Stimulated activated memory B cell treated with anti-CD40 and anti-IgM and Interleukin-4, amounts not matched to agents 10 μg/mL and 1 μg/mL and 100 μg/mL, for 72 hours (primary cell): ENCODE results near the gene HDAC11.

ENCODE experiments used
- ATAC-seq: fragments of 150-1000 bp; cut with Tn5 transposase; 2 replicates; pipeline ENCODE4 v1.10.0; 2021
- H3K27ac Mint-ChIP-seq: one replicate; pipeline ENCODE4 v1.8.0; 2022; ENCODE audit warnings: mild to moderate bottlenecking, mixed read lengths
- H3K27me3 Mint-ChIP-seq: one replicate; pipeline ENCODE4 v1.8.0; 2022; ENCODE audit warnings: mixed read lengths
- H3K36me3 Mint-ChIP-seq: one replicate; pipeline ENCODE4 v1.8.0; 2022; ENCODE audit warnings: mixed read lengths
- H3K4me1 Mint-ChIP-seq: one replicate; pipeline ENCODE4 v1.8.0; 2022; ENCODE audit warnings: mixed read lengths
- H3K4me3 Mint-ChIP-seq: one replicate; pipeline ENCODE4 v1.8.0; 2022; ENCODE audit warnings: mild to moderate bottlenecking, moderate library complexity, mixed read lengths
- H3K9me3 Mint-ChIP-seq: one replicate; pipeline ENCODE4 v1.8.0; 2022; ENCODE audit warnings: mixed read lengths

HDAC11 gene

DNA sequence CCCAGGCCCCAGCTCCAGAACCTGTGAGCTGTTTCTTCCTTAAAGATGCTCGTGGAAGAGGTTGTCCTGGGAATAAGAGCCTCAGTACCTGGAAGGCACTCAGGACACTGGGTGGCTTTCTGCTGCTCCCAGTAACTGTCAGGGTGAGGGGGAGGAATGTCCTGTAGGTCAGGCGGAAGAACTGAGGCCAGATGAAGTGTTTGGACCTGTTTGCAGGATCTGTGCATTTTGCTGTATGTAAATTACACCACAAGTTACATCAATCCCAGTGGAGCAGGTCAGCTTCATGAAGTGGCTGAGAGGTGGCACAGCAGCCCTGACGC, 27.1 kb downstream of the HDAC11 start:
- H3K27me3 Mint-ChIP-seq, result peaks cover 10% of the 10 kb centered on the region
- H3K27ac Mint-ChIP-seq, result no peak overlapping the region
- no peak overlapping the region for H3K4me3 Mint-ChIP-seq
- no peak for ATAC-seq
- no peaks in the 10 kb centered on the region for H3K9me3 Mint-ChIP-seq
- no peaks in the 10 kb centered on the region for H3K4me1 Mint-ChIP-seq
- no peaks in the 10 kb centered on the region for H3K36me3 Mint-ChIP-seq

DNA sequence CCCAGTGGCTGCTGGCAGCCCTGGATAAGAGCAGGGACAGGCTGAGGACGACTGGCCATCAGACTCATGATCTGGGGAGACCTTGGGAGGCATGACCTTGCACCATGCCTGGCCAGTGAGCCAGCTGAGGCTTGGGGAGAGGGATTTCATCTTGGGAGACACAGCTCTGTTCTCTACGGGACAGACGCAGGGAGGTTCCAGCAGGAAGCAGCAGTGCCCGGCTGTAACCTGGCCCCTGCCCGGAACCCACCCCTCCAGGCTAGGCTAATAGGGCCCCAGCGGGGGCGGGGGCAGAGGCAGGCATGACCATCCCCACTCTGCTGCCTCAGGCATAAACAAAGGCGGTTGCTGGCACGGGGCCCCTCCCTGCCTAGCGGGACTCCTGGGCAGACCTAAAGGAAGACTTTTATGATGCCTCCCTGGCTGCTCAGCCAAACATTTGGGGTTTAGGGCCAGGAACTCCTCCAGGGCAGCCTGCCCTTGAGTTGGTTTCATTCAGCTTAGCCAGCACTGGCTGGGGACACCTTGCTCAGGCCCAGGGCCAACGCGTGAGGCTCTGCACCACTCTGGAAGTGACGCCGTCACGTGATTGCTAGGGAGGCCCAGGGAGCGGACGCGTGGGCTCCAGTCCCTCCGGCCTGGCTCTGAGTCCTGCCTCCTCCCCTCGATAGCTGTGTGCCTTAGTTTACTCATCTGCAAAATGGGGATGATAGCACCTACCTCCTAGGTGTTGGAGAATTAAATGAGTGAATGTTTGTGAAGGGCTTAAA, 27.6 kb downstream of the HDAC11 start:
- Mint-ChIP-seq H3K4me3 (no peak overlapping the region), H3K27ac (no peak overlapping the region), H3K9me3 (no peaks in the 10 kb centered on the region), H3K27me3 (peaks cover 12% of the 10 kb centered on the region), H3K4me1 (no peaks in the 10 kb centered on the region), H3K36me3 (no peaks in the 10 kb centered on the region)
- no peak for ATAC-seq

GRCh38 chr3:13508496-13508895, 28.4 kb downstream of the HDAC11 start:
- Mint-ChIP-seq H3K9me3 (no peaks in the 10 kb centered on the region), H3K36me3 (no peaks in the 10 kb centered on the region), H3K27ac (no peak overlapping the region), H3K27me3 (peaks cover 12% of the 10 kb centered on the region), H3K4me1 (no peaks in the 10 kb centered on the region), H3K4me3 (no peak overlapping the region)
- ATAC-seq, result no peak

- peaks cover 12% of the 10 kb centered on the region for H3K27me3 Mint-ChIP-seq
- no peak overlapping the region for H3K27ac Mint-ChIP-seq
- no peak for ATAC-seq
- H3K4me1 Mint-ChIP-seq, result no peaks in the 10 kb centered on the region
- H3K4me3 Mint-ChIP-seq, result no peak overlapping the region
- no peaks in the 10 kb centered on the region for H3K36me3 Mint-ChIP-seq
- H3K9me3 Mint-ChIP-seq, result no peaks in the 10 kb centered on the region
Measured at GRCh38 chr3:13509059-13509815, 29.1 kb downstream of the HDAC11 start.

DNA sequence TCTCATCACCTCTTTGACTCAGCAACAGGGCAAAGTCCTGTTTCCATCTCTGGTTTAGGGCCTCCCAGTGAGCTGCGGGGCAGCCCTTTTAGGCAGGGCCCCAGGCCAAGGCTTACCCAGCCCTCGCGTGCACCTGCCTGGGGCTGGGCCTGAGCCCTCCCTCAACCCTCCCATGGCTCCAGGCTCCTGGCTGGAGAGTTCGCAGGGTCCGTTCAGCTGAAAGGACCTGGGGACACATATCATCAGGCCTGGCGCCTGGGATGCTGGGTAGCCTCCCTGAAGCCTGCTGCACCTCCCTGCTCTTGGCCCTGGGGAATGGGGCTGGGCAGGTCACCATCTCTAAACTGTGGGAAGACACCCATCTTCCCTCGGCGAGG, 29.7 kb downstream of the HDAC11 start:
- no peaks in the 10 kb centered on the region for H3K36me3 Mint-ChIP-seq
- H3K27me3 Mint-ChIP-seq, result peaks cover 12% of the 10 kb centered on the region
- H3K4me1 Mint-ChIP-seq, result no peaks in the 10 kb centered on the region
- no peaks in the 10 kb centered on the region for H3K9me3 Mint-ChIP-seq
- no peak overlapping the region for H3K27ac Mint-ChIP-seq
- no peak overlapping the region for H3K4me3 Mint-ChIP-seq
- ATAC-seq, result no peak

DNA sequence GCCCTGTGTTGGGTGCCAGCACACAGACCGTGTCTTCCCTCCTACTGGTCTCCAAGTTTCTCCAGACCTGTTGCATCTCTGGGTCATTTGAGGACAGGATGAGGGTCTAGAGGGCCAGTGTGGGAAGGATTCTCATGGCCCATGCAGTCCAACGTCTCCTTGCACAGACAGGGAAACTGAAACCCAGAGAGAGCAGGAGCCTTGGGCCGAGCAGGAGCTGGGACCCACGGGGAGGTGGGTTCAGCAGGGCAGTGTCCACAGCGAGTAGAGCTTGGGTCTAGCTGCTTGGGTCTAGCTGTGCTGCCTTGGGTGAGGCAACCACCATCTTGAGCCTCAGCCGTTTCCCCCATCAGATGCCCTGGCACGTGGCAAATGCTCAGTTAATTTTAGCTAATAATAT, 32.3 kb downstream of the HDAC11 start:
- Mint-ChIP-seq H3K36me3 (no peaks in the 10 kb centered on the region), H3K9me3 (no peaks in the 10 kb centered on the region), H3K4me3 (no peak overlapping the region), H3K27ac (no peak overlapping the region), H3K27me3 (peaks cover 12% of the 10 kb centered on the region), H3K4me1 (no peaks in the 10 kb centered on the region)
- no peak for ATAC-seq

DNA sequence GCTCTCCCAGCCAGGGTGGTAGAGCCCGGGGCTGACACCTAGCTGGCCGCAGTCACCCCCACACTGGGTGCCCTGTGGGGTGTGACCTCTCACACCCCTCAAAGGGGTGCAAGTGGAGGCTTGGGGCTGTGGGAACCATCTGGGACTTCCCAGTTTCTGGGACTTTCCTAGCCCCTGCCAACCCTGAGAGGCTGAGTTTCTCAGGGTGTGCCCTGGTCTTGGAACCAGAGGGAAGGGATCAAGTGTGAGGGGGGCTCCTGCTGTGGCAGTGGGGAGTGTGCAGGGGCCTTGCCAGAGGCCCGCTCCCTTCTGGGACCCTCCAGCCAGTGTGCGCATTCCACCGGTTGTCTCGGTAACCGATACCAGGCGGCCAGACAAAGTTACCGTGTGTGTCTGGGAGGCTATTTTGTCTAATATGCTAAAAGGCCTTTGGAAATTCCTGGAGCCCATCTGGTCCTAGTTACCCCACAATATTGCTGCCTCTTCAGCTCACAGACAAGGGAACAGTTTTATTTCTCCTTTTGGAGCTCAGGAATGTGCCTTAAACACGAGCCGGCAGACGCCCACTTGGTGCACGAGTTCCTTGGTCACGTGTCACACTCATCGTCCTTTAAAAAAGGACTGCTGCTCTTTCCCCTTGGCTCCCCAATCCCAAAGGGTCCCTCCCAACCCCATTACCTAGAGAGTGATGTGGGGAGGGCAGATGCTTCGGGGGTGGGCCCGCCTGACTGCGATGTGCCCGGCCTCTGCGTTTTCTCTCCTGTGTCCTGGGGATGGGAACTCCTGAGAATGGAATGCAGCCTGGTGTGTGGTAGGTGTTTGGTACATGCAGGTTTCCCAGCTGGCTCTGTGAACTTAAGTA, 33.2 kb downstream of the HDAC11 start:
- Mint-ChIP-seq H3K4me1 (no peaks in the 10 kb centered on the region), H3K27ac (no peak overlapping the region), H3K27me3 (peaks cover 14% of the 10 kb centered on the region), H3K4me3 (no peak overlapping the region), H3K36me3 (no peaks in the 10 kb centered on the region), H3K9me3 (no peaks in the 10 kb centered on the region)
- peak; percentile 2 for ATAC-seq

DNA sequence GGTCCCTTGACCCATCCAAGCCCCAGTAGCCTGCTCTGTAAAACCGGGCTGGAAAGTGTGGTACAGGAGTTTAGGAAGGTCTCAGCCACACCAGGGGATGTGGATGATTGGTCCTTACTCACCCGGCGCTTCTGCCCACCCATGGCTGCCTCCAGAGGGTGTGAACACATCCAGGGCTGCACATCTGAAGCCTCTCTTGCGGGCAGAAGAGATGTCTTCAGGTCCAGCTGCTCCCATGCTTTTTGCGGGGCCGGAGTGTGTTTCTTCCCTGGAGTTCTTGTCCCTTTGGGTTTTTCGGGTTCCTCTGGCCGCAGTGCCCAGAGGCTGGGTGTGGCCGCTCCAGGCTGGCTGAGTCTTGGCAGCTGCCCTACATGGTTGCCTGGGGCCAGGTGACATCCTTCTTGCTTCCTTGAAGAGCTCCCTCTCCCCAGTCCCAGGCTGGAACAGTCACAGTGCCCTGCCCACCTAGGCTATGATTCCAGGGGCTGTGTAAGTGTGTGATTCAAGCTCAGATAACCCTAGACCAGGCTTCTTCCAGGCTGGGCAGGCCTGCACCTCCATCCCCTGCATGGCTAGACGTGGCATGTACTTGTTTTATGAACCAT, 33.9 kb downstream of the HDAC11 start:
- Mint-ChIP-seq H3K27me3 (peaks cover 22% of the 10 kb centered on the region), H3K9me3 (no peaks in the 10 kb centered on the region), H3K4me3 (no peak overlapping the region), H3K4me1 (no peaks in the 10 kb centered on the region), H3K36me3 (no peaks in the 10 kb centered on the region), H3K27ac (no peak overlapping the region)
- no peak for ATAC-seq

DNA sequence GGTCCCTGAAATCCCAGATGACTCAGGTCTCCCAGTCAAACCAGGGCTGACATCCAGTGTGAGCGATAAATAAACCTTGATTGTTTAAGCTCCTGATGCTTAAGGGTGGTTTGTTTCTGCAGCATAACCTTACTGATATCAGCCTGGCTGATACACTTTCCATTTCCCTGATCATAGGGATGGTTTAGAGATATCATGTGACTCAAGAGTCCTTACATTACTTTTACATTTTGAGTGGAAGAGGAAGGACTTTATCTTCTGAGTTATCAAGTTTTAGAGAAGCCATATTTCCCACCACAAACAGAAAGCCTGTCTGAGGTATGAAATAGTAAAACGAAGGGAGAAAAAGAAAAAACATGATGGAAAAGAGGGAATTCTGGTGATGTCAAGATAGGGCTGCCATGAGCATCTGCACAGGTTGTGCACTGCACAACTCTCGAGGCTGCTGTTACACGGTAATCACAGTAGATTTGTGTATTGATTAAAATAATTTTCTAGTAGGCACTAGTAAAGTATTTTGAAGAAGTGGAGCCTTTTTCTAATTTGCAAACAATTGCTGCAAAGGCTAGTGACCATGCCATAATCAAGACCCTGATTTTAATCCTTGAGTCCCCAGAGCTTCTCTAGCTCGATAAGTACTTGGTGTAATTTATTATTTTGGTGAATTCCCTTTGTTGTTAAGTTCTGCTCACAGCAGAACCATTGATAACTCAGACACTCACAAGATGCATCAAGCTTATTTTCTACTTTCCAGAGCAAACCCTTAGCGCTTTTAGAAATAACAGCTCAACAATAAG, 34.7 kb downstream of the HDAC11 start:
- Mint-ChIP-seq H3K36me3 (no peaks in the 10 kb centered on the region), H3K4me1 (no peaks in the 10 kb centered on the region), H3K27ac (no peak overlapping the region), H3K9me3 (no peaks in the 10 kb centered on the region), H3K27me3 (peaks cover 28% of the 10 kb centered on the region), H3K4me3 (no peak overlapping the region)
- ATAC-seq, result no peak

DNA sequence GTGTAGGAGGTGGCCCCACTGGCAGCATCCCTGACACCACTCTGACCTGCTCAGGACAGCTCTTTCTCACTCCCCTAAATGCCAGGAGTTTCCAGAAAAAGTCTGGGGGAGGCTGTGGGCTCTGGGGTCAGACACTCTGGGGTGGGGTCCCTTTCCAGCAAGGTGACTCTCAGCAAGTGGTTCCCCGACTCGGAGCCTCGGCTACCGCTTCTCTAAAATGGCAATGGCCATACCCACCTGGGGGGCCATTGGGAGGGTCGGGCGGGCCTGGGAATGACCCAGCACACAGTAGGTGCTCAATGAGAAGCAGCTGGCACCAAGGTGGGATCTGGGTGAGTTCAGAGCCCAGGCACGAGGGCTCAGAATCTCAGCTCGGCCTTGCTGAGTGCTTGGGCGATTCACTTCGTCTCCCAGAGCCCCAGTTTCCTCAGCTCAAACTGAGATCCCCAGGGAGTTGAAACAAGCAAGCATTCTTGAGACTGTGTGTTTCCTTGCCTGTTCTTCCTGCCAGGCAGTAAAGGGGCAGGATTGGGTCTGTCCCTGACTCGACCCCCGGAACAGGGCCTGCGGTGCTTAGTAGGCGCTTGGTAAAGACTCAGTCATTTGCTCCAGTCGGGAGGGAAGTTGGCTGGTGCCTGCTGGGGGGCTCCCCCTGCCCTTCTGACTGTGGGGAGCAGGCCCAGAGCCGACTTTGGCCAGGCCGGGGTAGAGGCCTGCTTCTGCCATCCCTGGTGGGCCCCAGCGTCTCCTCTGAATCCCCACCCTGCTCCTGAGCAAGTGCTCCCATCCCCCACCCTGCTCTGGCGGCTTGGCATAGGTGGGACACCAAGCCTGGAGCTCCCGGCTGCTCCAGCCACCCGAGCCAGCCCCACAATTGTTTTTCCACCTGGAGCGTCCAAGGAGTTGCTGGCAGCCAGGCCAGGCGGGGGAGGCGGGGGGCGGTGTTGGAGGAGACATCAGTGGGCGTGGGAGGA, 36.0 kb downstream of the HDAC11 start:
- Mint-ChIP-seq H3K4me1 (no peaks in the 10 kb centered on the region), H3K4me3 (no peak overlapping the region), H3K27me3 (peaks cover 28% of the 10 kb centered on the region), H3K36me3 (no peaks in the 10 kb centered on the region), H3K9me3 (no peaks in the 10 kb centered on the region), H3K27ac (no peak overlapping the region)
- ATAC-seq, result no peak

GRCh38 chr3:13516760-13517135, 36.6 kb downstream of the HDAC11 start:
- no peaks in the 10 kb centered on the region for H3K4me1 Mint-ChIP-seq
- H3K4me3 Mint-ChIP-seq, result no peak overlapping the region

GRCh38 chr3:13517253-13517977, 37.3 kb downstream of the HDAC11 start:
- Mint-ChIP-seq H3K27me3 (peaks cover 17% of the 10 kb centered on the region), H3K27ac (no peak overlapping the region), H3K9me3 (peaks cover 5% of the 10 kb centered on the region), H3K4me1 (no peaks in the 10 kb centered on the region), H3K4me3 (no peak overlapping the region), H3K36me3 (no peaks in the 10 kb centered on the region)
- ATAC-seq, result no peak

More at GRCh38 chr3:13516760-13517135, 36.6 kb downstream of the HDAC11 start:
- Mint-ChIP-seq H3K27me3 (peaks cover 24% of the 10 kb centered on the region), H3K36me3 (no peaks in the 10 kb centered on the region), H3K9me3 (peaks cover 4% of the 10 kb centered on the region), H3K27ac (no peak overlapping the region)
- no peak for ATAC-seq

DNA sequence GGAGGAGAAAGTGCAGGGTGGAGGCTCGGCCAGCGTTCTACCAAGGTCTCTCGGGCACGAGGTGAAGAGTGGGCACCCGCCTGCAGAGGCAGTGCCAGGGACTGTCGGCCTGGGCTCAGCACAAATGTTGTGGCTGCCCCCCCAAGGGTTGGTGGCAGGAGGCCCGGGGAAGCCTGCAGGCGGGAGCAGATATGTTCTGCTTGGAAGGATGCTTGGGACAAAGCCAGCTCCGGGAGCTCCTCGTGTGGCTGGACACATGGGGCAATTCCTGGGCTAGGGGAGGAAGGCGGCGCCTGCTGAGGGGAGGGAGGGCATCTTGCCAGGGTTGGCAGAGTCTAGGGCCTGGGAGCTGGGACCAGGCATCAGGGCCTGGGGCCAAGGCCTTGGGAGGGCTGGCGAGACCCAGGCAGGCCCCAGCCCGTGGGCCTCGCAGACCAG, 38.4 kb downstream of the HDAC11 start:
- Mint-ChIP-seq H3K4me1 (no peaks in the 10 kb centered on the region), H3K4me3 (no peak overlapping the region), H3K9me3 (peaks cover 5% of the 10 kb centered on the region), H3K36me3 (no peaks in the 10 kb centered on the region), H3K27ac (no peak overlapping the region), H3K27me3 (peaks cover 16% of the 10 kb centered on the region)
- no peak for ATAC-seq
